Gastrocnemius medialis (tissue), 4 donors: Measurements from ENCODE around the gene FAM177A1. TPM values are rescaled to one million over a fixed set of nuclear protein-coding genes. Genes with fewer than 3 reads are reported as not detected.
A peak's percentile ranks its signal among the peaks of the same experiment; 100 is the strongest.

Source experiments
- ATAC-seq, 2 donors: fragments of 150-250 bp; one replicate each; pipeline ENCODE4 v1.9.1; 2016
- DNase-seq, 2 donors: peaks; one replicate each; pipeline ENCODE4 v3.0.0-alpha.2; 2019
- H3K27ac ChIP-seq, 4 donors: fragments of 200-600 bp; sonication (generic); 1 replicate in 1 of 4; 2 replicates in 3 of 4; pipeline ENCODE4 v1.5.1; 2016 to 2018; ENCODE audit warnings: mild to moderate bottlenecking in 2 of 4, moderate library complexity in 1 of 4
- H3K27me3 ChIP-seq, 3 donors: fragments of 200-600 bp; sonication (generic) in 2 of 3; 1 replicate in 1 of 3; 2 replicates in 2 of 3; pipeline versions ENCODE4 v1.5.1 to v1.6.0; 2016 to 2019; ENCODE audit warnings: mild to moderate bottlenecking in 1 of 3, moderate library complexity in 1 of 3
- H3K36me3 ChIP-seq, 2 donors: fragments of 200-600 bp; sonication (generic) in 1 of 2; one replicate each; pipeline ENCODE4 v1.5.1; 2017 to 2018
- H3K4me1 ChIP-seq, 2 donors: fragments of 200-600 bp; sonication (generic) in 1 of 2; one replicate each; pipeline ENCODE4 v1.5.1; 2016 to 2017; ENCODE audit warnings: mild to moderate bottlenecking in 2 of 2
- H3K4me3 ChIP-seq, 4 donors: fragments of 200-600 bp; sonication (generic) in 3 of 4; 1 replicate in 1 of 4; 2 replicates in 3 of 4; pipeline ENCODE4 v1.5.1; 2016 to 2019; ENCODE audit warnings: mild to moderate bottlenecking in 2 of 4
- H3K9me3 ChIP-seq, 3 donors: fragments of 200-600 bp; sonication (generic) in 2 of 3; 1 replicate in 1 of 3; 2 replicates in 2 of 3; pipeline ENCODE4 v1.5.1; 2016 to 2019
- CTCF ChIP-seq, 5 experiments: fragments of 450-650 bp in 3 of 5; fragments of 200-600 bp in 2 of 5; sonication (generic) in 2 of 5; IDR thresholded peaks in 4 of 5; conservative IDR thresholded peaks in 1 of 5; 1 replicate in 4 of 5; 2 replicates in 1 of 5; pipeline ENCODE4 v1.5.1; 2016 to 2019; ENCODE audit warnings: antibody characterized with exemption in 5 of 5, mild to moderate bottlenecking in 3 of 5, moderate library complexity in 3 of 5
- POLR2A ChIP-seq, 2 donors: fragments of 450-650 bp; IDR thresholded peaks; one replicate each; pipeline ENCODE4 v1.6.1; 2017; ENCODE audit warnings: antibody characterized with exemption in 2 of 2, mild to moderate bottlenecking in 2 of 2, moderate library complexity in 2 of 2
- in situ Hi-C, 4 donors: fragments of 200-750 bp; cut with MboI; loops; one replicate each; pipeline versions ENCODE4 v1.15.0 to v1.8.0; 2017; ENCODE audit warnings: low sequenced_read_pairs in 4 of 4
- intact Hi-C: fragments of 100-400 bp; cut with DNase I; formaldehyde crosslinking; loops from one replicate; pipeline ENCODE4 v1.15.1; 2023; ENCODE audit warnings: low total_unique reads
- total RNA-seq, 4 donors: library from RNA; depleted of rRNA; stranded (reverse); fragments of >200 nt; gene quantifications; one replicate each; pipeline versions ENCODE4 v1.1.0 to v1.2.3, GENCODE V29; 2016

The FAM177A1 gene
- 10 to 100 TPM; 13.5 to 35.8 (median 21.8) TPM for total RNA-seq

GRCh38 chr14:35046048-35046750 lies at the start of gene FAM177A1:
Gene FAM177A1, plus strand, starts transcription at chr14:35046272. Its CDS starts 192 bp downstream, at chr14:35046464.
- Histone ChIP-seq H3K4me3 (peak within 1 kb of the TSS; percentile 77 to 94 (median 88)), H3K27ac (peak within 1 kb of the TSS; percentile 90 to 98 (median 94)), H3K9me3 (no peaks in the 10 kb centered on the region), H3K27me3 (no peaks in the 10 kb centered on the region), H3K36me3 (no peaks in the 10 kb centered on the region), H3K4me1 (peaks cover 37 to 40% of the 10 kb centered on the region in 2 donors)
- in situ Hi-C loops (loop anchor here in 1 of 4 donors (25.0 kb wide), 1 partner anchor 366 kb away; the partner anchor contains the start of gene NFKBIA), intact Hi-C loops (loop anchor here (1.0 to 10.0 kb wide), 5 partner anchors 64 to 759 kb away; partner anchors contain the start of genes NFKBIA, PRORP, RALGAPA1 and SRP54)
- TF ChIP-seq CTCF (IDR thresholded peaks at IDR 0.05 in 4 of 5, conservative IDR thresholded peaks at IDR 0.05 in 1 of 5) (no peak), POLR2A (IDR thresholded peaks at IDR 0.05) (peak; percentile 91 to 94)
- DNase-seq (peak; percentile 95 to 97), ATAC-seq (peak; percentile 81 to 90)

GRCh38 chr14:34997762-34998161 lies 48.3 kb upstream of the FAM177A1 start:
- intact Hi-C loops (no loop called here), in situ Hi-C loops (no loop called here)

GRCh38 chr14:34999500-34999899 lies 46.6 kb upstream of the FAM177A1 start:
- Histone ChIP-seq H3K4me1 (no peaks in the 10 kb centered on the region), H3K36me3 (peaks cover 0 to 9% of the 10 kb centered on the region in 2 donors), H3K27ac (no peak overlapping the region), H3K9me3 (no peaks in the 10 kb centered on the region), H3K4me3 (no peak overlapping the region), H3K27me3 (no peaks in the 10 kb centered on the region)
- in situ Hi-C loops = no loop called here
- no peak for TF ChIP-seq CTCF (IDR thresholded peaks at IDR 0.05 in 4 of 5, conservative IDR thresholded peaks at IDR 0.05 in 1 of 5)
- ATAC-seq (no peak), DNase-seq (no peak)
- intact Hi-C loops = no loop called here

More at GRCh38 chr14:34997762-34998161, 48.3 kb upstream of the FAM177A1 start:
- H3K4me3 ChIP-seq = no peak overlapping the region
- H3K27ac ChIP-seq = no peak overlapping the region
- no peaks in the 10 kb centered on the region for H3K27me3 ChIP-seq
- no peaks in the 10 kb centered on the region for H3K4me1 ChIP-seq
- ATAC-seq (no peak), DNase-seq (no peak)
- H3K9me3 ChIP-seq = no peaks in the 10 kb centered on the region
- H3K36me3 ChIP-seq = peaks cover 0 to 9% of the 10 kb centered on the region in 2 donors
- TF ChIP-seq POLR2A (IDR thresholded peaks at IDR 0.05) = no peak
- TF ChIP-seq CTCF (IDR thresholded peaks at IDR 0.05 in 4 of 5, conservative IDR thresholded peaks at IDR 0.05 in 1 of 5) = no peak

- no peak overlapping the region for H3K27ac ChIP-seq
- H3K27me3 ChIP-seq = no peaks in the 10 kb centered on the region
- H3K9me3 ChIP-seq = no peaks in the 10 kb centered on the region
- DNase-seq (no peak), ATAC-seq (no peak)
- H3K4me3 ChIP-seq = no peak overlapping the region
- in situ Hi-C loops = no loop called here
- H3K36me3 ChIP-seq = peaks cover 0 to 9% of the 10 kb centered on the region in 2 donors
- intact Hi-C loops = no loop called here
- TF ChIP-seq CTCF (IDR thresholded peaks at IDR 0.05 in 4 of 5, conservative IDR thresholded peaks at IDR 0.05 in 1 of 5) (no peak), POLR2A (IDR thresholded peaks at IDR 0.05) (no peak)
- H3K4me1 ChIP-seq = no peaks in the 10 kb centered on the region
Observed at GRCh38 chr14:35001621-35002020, 44.5 kb upstream of the FAM177A1 start.
